GM19467 (cell line): ENCODE data around the gene S100A16.

ENCODE experiments used
- ATAC-seq: cut with Tn5 transposase; IDR thresholded peaks from one replicate; pipeline ENCODE4 v1.9.1; 2021; ENCODE audit warnings: mild to moderate bottlenecking, moderate library complexity; ENCODE audit not compliant: unreplicated experiment

Gene S100A16

GRCh38 chr1:153616144-153616916, 3.4 kb upstream of the S100A16 start, which contains the start of gene S100A14:
TSS of gene S100A14 (minus strand) at chr1:153616325. CDS start at chr1:153615858, 467 bp downstream.
- no peak for ATAC-seq

- ATAC-seq: no peak
These were observed 2.5 kb upstream of the S100A16 start for GRCh38 chr1:153615406-153615805.

GRCh38 chr1:153614906-153615305, 2.0 kb upstream of the S100A16 start:
- no peak for ATAC-seq

GRCh38 chr1:153614189-153614900, 1.4 kb upstream of the S100A16 start:
- no peak for ATAC-seq

GRCh38 chr1:153613406-153613805, 469 bp upstream of the S100A16 start:
- no peak for ATAC-seq

GRCh38 chr1:153612111-153612754, 704 bp downstream of the S100A16 start:
- no peak for ATAC-seq

GRCh38 chr1:153611356-153611755, 1.6 kb downstream of the S100A16 start:
- no peak for ATAC-seq

GRCh38 chr1:153610811-153611301, 2.1 kb downstream of the S100A16 start:
- ATAC-seq: no peak

- ATAC-seq: no peak
These were observed 2.6 kb downstream of the S100A16 start for GRCh38 chr1:153610334-153610733.

- no peak for ATAC-seq
These were observed 3.4 kb downstream of the S100A16 start for GRCh38 chr1:153609585-153609907.

GRCh38 chr1:153608742-153609584, 4.0 kb downstream of the S100A16 start:
- no peak for ATAC-seq

- ATAC-seq: no peak
These were observed 4.8 kb downstream of the S100A16 start for GRCh38 chr1:153608089-153608682.

- ATAC-seq: no peak
These were observed 5.6 kb downstream of the S100A16 start for GRCh38 chr1:153607381-153607780.

- ATAC-seq: no peak
These were observed 6.7 kb downstream of the S100A16 start for GRCh38 chr1:153606194-153606593.

GRCh38 chr1:153602749-153603148, 10.2 kb downstream of the S100A16 start:
- no peak for ATAC-seq

GRCh38 chr1:153599847-153600246, 13.1 kb downstream of the S100A16 start:
- no peak for ATAC-seq

- ATAC-seq: peak; percentile 98
These were observed 14.4 kb downstream of the S100A16 start for GRCh38 chr1:153598309-153599172.

GRCh38 chr1:153597206-153597605, 15.7 kb downstream of the S100A16 start:
- no peak for ATAC-seq

- ATAC-seq: no peak
These were observed 20.2 kb downstream of the S100A16 start for GRCh38 chr1:153592748-153593147.
